Left forelimb (tissue), 1 donor: Measurements from ENCODE around the gene POR.

ENCODE experiments used
- DNase-seq: peaks from one replicate; pipeline ENCODE4 v3.0.0-alpha.2; 2018; ENCODE audit warnings: low spot score

The POR gene

DNA sequence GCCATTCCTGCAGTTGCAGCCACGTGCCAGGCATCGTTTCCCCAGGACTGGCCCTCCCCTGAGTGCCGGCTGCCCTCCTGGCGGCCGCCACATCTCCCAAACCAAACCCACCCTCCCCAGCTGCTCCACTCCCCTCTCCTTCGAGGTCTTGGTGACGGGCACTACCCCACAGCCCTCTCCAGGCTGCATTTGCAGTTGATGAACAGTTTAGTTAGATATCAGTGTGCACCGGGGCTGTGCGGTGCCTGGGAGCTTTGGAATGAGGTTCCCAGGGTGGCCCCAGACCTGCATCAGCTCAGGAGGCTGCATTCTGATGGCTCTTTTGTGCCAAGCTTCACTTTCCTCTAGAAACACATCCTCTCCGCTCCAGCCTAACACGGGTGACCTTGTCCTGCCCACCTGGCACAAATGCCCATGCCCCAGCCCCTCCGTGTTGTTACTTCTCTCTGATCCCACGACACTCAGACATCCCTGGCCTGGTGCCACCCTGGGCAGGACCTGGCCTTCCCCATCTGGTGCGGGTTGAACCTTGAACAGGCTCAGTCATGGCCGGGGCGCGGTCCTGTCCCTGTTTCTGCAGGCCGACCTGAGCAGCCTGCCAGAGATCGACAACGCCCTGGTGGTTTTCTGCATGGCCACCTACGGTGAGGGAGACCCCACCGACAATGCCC, 64.9 kb downstream of the POR start:
- DNase-seq, result no peak

DNA sequence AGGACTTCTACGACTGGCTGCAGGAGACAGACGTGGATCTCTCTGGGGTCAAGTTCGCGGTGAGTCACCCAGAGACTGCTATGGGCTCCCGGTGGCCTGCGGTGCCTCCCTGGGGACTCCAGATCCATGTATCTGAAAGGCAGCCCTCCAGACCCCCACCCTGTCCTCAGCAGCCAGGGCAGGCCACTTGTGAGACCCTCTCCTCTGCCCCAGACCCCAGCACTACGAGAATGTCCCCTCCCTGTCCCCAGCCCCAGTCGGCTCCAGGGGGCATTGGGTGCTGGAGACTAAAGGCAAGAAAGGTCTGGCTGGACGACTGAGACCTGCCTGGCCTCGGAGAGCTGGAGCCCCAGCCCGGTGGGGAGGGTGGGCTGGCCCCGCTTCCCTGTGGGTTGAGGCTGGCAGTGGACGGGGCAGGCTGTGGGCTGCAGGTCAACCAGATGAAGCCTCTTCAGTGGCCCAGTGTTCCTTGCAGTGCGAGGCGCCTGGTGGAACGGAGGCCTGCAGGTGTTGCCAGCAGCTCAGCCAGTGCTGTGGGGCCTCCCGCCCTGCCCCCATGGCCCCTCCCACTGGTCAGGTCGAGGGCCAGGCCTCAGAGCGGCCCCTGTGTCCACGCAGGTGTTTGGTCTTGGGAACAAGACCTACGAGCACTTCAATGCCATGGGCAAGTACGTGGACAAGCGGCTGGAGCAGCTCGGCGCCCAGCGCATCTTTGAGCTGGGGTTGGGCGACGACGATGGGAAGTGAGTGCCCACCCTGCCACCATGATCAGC, 65.7 kb downstream of the POR start:
- DNase-seq, result no peak

DNA sequence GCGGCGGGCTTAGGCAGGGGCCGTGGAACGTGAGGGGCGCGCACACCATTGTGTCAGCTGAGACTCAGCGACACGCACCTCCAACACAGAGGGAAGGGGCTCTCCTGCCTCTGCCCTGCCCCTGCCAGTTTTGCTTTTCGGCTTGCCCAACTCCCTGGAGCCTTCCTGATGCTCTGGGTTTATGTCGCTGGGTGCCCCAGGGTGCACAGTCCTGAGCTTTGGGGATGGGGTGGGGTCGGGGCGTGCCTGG, 66.2 kb downstream of the POR start:
- DNase-seq, result no peak

DNA sequence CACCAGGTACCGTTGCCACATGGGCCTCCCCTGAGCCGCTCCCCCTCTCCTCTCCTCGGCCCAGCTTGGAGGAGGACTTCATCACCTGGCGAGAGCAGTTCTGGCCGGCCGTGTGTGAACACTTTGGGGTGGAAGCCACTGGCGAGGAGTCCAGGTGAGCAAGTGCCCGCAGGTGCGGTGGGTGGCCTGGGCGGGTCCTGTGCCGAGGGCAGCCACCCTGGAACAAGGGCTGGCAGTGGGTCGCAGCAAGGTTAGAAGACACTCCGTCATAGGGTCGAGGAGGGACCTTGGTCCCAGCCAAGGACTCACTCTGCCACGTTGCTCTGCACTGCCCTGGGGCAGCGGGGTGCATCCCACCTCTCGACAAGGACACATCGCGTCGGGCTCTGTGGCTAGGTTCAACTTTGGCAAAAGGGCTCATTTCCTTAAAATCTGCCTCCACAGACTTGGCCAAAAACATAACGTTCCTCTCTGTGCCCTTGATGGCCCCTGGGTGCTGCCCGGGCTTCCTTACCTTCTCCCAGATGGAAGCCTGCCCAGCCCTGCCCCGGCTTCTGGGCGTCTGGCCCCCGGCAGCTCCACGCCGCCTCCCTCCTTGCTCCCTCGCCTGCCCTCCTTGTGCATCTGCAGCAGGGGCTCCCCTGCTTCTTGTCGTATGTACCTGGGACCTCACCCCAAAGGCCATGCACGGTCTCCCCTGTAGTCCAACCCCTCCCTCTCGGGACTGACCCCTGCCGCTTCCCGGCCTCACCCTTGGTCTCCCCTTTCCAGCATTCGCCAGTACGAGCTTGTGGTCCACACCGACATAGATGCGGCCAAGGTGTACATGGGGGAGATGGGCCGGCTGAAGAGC, 66.7 kb downstream of the POR start:
- DNase-seq, result no peak

DNA sequence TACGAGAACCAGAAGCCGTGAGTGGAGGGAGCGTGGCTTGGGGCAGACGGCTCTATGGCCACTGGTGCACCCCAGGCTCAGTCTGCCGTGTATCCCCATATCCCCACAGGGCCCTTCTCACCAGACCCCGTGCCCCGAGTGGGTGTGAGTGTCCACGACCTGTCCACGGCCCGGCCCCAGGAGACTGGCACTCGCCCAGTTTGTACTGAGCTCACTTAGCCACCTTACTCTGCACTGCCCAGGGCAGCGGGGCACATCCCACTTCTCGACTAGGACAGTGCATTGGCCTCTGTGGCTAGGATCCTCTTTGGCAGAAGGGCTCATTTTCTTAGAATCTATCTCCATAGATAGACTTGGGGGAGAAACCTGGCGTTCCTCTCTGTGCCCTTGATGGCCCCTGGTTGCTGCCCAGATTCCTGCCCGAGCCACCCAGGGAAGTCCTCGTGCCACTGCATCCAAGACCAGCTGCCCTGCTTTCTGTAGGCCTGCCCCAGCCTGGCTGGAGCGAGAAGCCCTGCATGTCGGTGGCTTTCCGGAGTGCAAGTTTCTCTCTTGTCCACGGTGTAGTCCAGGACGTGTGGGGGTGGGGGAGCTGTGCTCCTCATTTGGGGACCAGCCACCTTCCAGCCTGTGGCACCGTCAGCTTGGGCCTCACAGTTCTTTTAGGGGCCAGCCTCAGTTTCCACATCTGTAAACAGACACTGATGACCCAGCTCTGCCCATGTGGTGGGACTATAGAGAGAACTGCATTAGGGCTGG, 67.5 kb downstream of the POR start:
- no peak for DNase-seq

DNA sequence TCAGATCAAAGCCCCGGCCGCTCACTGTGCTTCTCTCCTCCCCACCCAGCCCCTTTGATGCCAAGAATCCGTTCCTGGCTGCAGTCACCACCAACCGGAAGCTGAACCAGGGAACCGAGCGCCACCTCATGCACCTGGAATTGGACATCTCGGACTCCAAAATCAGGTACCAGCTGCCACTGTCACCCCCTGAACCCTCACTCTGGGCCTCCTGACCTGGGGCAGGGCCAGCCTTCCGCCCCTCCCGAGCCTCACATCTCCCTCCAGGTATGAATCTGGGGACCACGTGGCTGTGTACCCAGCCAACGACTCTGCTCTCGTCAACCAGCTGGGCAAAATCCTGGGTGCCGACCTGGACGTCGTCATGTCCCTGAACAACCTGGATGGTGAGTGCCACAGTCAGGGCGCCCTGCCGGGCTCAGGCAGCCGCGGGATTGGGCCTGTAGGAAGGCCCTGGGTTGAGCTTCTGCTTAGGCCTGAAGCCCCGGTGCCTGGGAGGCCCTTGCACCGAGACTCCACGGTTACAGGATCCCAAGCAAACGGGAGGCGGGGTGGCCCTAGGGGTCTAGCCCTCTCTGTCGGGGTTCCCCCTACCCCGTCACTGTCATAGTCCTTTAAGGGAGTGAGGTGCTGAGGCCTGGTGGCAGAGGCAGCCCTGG, 68.6 kb downstream of the POR start:
- no peak for DNase-seq

DNA sequence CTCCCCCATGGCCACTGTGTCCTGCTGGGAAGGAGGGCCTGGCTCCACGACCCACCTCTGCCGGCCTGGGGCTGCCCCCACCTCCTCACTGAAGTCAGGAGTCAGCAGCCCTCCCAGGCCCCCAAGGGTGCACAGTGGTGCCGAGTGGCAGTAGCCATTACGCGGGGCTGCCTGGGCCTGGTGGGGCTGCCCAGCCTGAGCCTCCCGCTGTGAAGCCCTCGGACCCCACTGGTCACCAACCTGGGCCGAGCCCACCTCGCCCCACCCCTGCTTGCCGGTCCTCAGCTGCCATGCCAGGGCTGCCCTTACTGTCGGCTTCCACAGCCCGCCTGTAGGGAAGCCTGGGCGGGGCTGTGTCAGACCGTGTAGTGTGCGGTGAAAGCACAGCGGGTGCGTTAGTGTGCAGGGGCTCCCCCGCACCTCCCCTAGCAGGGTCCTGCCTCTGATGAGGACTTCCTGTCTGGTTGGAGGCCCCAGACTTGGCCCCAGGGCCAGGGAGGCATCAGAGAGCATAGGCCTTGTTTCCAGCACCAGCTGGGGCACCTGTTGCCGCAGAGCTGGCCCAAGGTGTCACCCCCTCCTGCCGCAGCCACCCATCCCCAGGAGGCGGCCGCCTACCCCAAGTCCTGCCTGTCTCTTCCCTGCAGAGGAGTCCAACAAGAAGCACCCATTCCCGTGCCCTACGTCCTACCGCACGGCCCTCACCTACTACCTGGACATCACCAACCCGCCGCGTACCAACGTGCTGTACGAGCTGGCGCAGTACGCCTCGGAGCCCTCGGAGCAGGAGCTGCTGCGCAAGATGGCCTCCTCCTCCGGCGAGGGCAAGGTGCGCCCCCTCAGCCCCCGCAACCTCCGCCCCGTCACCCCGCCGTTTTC, 69.4 kb downstream of the POR start:
- DNase-seq, result no peak

DNA sequence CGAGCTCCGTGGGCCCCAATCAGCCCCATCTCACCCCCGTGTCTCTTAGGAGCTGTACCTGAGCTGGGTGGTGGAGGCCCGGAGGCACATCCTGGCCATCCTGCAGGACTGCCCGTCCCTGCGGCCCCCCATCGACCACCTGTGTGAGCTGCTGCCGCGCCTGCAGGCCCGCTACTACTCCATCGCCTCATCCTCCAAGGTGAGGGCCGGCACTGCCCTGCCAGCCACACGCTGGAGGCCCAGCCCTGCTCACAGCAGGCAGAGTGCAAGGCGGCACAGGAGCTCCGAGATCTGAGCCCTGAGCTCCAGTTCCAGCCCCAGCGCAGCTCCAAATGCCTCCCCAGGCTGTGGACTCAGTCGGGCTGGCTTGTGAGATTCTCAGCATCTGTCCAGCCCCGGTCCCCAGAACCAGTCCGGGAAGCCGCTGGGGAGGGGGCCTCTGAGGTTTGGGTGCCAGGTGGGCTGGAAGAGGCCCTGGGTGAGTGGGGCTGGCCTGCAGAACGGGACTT, 70.1 kb downstream of the POR start:
- no peak for DNase-seq

DNA sequence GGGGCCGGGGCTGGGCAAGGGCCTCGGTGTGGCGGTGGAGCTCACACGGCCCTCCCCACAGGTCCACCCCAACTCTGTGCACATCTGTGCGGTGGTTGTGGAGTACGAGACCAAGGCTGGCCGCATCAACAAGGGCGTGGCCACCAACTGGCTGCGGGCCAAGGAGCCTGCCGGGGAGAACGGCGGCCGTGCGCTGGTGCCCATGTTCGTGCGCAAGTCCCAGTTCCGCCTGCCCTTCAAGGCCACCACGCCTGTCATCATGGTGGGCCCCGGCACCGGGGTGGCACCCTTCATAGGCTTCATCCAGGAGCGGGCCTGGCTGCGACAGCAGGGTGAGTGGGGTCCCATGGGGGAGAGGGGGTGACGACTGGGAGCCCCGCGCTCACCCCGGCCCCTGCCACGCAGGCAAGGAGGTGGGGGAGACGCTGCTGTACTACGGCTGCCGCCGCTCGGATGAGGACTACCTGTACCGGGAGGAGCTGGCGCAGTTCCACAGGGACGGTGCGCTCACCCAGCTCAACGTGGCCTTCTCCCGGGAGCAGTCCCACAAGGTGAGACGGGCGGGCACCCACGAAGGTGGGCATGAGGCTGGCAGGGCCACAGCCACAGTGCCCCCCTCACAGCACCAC, 70.7 kb downstream of the POR start:
- no peak for DNase-seq

DNA sequence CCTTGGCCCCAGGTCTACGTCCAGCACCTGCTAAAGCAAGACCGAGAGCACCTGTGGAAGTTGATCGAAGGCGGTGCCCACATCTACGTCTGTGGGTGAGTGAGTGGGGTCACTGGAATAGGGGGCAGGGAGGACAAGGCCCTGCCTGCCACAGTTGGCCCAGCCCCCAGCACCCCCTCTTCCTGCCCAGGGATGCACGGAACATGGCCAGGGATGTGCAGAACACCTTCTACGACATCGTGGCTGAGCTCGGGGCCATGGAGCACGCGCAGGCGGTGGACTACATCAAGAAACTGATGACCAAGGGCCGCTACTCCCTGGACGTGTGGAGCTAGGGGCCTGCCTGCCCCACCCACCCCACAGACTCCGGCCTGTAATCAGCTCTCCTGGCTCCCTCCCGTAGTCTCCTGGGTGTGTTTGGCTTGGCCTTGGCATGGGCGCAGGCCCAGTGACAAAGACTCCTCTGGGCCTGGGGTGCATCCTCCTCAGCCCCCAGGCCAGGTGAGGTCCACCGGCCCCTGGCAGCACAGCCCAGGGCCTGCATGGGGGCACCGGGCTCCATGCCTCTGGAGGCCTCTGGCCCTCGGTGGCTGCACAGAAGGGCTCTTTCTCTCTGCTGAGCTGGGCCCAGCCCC, 71.3 kb downstream of the POR start:
- no peak for DNase-seq

DNA sequence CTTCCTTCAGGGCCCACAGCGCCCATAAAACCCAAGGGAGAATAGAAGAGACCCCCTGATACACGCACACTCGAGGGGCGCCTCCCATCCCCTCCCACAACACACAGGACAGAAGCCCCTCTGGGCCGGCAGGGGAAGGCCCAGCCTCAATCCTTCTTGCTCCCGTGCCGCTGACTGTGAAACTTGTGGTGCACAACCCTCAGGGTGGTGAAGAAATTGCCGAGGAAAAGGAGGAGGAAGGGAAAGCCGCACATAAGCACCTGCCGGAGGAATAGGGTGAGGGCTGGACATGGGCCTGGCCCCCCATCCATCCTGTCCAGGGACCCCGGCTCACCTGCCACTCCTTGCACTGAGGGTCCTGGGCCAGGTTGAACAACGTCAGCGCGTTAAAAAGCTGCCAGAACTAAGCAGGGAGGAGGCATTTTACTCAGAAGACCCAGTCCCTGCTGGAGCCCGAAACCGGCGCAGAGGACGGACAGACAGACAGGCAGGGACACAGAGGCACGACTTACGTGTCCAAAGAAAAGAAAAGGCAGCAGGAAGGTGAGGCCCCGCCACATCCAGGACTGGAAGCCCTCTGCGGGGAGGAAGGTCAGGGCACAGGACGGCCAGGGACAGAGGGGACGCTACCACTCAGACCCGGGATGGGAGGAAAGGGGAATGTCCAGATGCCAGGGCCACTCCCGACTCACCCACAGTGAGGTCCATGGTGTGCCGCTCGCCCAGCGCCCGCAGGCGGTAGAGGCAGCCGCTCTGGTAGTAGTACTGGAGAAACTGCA, 72.3 kb downstream of the POR start:
- no peak for DNase-seq

DNA sequence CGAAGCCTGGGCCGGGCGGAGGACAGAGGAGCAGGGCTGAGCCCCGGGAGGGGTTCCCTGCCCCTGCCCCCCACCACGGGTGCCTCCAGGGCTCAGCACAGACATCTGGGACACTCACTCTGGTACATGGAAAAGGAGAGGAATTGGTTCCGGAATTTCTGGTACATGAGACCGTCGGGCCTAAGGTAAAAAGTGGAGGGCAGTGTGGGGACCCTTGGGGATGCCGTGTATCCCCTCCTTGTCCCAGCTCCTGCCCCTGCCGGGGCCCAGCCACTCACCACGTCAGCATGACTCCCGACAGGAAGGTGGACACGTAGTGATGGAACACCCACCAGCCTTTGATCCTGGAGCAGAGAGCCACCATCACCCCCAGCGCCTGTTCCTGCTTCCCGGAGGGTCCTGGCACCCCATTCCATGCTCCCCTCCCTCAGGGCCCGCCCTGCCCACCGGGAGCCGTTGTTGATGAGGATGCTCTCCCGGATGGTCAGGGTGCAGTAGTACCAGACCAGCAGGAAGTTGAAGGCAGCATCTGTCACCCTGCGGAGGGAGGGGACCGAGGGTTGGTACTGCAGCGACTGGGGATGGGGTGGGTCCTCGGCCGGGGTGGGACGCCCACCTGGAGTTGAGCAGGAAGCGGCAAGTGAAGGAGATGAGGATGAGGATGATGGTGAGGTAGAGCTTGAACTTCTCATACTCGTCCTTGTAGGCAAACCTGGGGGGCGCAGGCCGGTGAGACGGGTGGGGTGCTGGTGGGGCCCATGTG, 73.0 kb downstream of the POR start:
- DNase-seq, result no peak

DNA sequence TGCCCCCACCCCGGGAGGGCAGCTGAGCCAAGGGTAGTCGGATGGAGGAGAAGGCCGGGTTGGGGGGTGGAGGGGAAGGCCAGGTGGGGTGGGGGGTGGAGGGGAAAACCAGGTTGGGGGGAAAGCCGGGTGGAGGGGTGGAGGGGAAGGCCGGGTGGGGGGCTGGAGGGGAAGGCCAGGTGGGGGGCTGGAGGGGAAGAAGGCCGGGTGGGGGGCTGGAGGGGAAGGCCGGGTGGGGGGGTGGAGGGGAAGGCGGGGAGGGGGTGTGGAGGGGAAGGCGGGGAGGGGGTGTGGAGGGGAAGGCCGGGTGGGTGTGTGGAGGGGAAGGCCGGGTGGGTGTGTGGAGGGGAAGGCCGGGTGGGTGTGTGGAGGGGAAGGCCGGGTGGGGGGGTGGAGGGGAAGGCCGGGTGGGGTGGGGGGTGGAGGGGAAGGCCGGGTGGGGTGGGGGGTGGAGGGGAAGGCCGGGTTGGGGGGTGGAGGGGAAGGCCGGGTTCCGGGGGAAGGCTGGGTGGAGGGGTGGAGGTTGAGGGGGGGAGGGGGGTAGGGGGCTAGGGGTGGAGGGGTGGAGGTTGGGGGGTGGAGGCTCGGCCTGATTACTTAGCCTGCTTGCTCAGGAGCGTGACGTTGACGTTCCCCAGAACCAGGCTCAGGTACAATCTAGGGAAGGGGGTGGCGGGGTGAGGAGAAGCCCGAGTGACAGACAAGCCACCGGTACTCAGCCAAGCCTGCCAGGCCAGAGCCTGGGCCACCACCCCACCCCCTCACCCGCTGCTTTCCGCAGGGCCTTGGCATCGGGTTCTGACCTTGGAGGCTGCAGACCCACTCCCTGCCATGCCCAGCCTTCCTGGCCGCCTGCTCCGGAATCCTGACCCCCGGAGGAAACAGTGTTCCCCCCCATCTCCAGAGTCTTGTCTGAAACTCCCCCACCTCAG, 73.9 kb downstream of the POR start:
- DNase-seq, result no peak

DNA sequence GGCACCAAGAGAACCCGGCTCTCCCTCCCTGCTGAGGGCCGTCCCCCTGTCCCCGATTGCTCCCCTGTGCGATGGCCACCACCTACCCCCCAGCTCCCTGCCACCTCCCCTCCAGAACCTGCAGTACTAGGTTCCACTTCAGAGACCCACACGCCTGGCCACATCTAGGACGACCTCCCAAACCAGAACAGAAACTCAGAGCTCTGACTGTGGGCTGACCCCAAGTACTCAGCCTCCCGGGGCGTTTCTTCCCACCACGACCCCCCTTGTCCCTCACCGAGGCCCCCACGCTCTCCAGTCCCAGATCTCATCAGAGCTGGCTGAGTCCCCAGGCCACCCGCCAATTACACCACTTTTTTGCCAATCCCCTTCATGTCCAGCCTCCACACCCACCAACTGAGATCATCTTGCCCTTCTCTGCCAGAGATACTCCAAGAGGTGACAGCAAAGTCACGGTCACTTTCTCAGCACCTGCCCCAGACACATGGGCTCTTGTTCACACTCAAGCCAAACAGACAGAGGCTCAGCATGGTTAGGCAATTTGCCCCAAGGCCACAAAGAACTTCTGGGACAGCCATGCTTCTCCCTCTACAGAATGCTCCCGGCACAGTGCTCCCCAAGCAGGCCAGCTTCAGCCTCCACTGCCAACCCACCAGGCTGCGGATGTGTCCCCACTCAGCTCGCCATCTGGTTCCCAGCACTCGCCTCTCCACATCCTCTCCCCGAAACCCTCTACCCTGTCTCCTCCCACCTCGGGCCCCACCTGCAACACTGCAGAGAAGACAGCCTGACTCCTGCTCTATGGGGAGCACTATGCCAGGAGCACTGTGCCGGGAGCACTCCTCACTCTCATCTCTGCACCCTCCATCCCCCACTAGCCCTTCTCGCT, 74.8 kb downstream of the POR start:
- peak; percentile 69 for DNase-seq

DNA sequence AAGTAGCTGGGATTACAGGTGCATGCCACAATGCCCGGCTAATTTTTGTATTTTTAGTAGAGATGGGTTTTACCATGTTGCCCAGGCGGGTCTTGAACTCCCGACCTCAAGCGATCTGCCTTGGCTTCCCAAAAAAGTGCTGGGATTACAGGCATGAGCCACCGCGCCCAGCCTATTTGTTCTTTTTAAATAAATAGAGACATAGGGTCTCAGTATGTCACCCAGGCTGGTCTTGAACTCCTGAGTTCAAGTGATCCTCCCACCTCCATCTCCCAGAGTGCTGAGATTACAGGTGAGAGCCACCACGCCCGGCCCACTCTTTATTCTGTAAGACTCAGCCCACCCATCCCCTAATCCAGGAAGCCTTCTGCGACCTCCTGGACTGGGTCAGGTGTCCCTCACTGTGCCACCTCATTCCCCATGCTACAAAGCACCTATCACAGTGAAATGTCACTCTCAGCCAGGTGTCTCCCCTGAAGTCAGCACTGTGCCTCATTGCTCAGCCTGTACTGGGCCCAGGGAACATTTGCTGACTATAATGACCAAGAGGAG, 76.7 kb downstream of the POR start:
- DNase-seq, result peak; percentile 51
